Endothelial cell of umbilical vein (primary cell): ENCODE data around the gene ZNF804B. TPM values are rescaled to one million over a fixed set of nuclear protein-coding genes. Genes with fewer than 3 reads are reported as not detected.

Experiments
- BruUV-seq: library from RNA; stranded (reverse); fragments of 400-500 nt; replicated peaks from 2 replicates; lab custom pipeline; 2021; lab: Mats Ljungman, UMichigan
- CTCF ChIA-PET: fragments of 300-600, 350-600 bp; sonication (Branson Sonifier 250); formaldehyde crosslinking; loops from one replicate; lab custom pipeline; 2021; ENCODE audit warnings: antibody characterized with exemption, inconsistent platforms; lab: Charles Lee
- POLR2A ChIA-PET: fragments of 300-600, 350-600 bp; sonication (Branson Sonifier 250); formaldehyde crosslinking; loops from one replicate; lab custom pipeline; 2021; ENCODE audit warnings: antibody characterized with exemption, inconsistent platforms; lab: Charles Lee
- DNase-seq: peaks from one replicate; pipeline ENCODE4 v3.0.0-alpha.2; 2011; ENCODE audit warnings: low read depth, low spot score
- FAIRE-seq: peaks from 2 replicates; lab custom pipeline; 2011; peaks lifted over from hg19 to GRCh38; lab: Jason Lieb, UNC
- H2AFZ ChIP-seq: 2 replicates; pipeline ENCODE4 v1.6.0; 2012; ENCODE audit warnings: low read depth, low read length, control low read depth, inconsistent platforms
- H3K27ac ChIP-seq: 2 replicates; pipeline ENCODE4 v1.5.1; 2011; ENCODE audit warnings: low read depth, mild to moderate bottlenecking, control low read depth, low read length, moderate library complexity; ENCODE audit not compliant: insufficient read depth
- H3K27me3 ChIP-seq, 2 experiments: 2 replicates each; pipeline versions ENCODE4 v1.6.0 to v1.6.1; 2011; ENCODE audit warnings: low read length in 2 of 2, mixed read lengths in 1 of 2; ENCODE audit not compliant: control insufficient read depth in 2 of 2, insufficient read depth in 2 of 2
- H3K36me3 ChIP-seq, 2 experiments: 2 replicates in 1 of 2; 3 replicates in 1 of 2; pipeline ENCODE4 v1.5.1; 2011; ENCODE audit warnings: low read length in 2 of 2, mild to moderate bottlenecking in 1 of 2, moderate library complexity in 1 of 2; ENCODE audit not compliant: control insufficient read depth in 2 of 2, insufficient read depth in 2 of 2; ENCODE audit errors: extremely low read depth in 1 of 2
- H3K4me1 ChIP-seq: 3 replicates; pipeline ENCODE4 v1.5.1; 2011; ENCODE audit warnings: mild to moderate bottlenecking, low read length; ENCODE audit not compliant: control insufficient read depth, insufficient read depth; ENCODE audit errors: extremely low read depth
- H3K4me2 ChIP-seq: 2 replicates; pipeline ENCODE4 v1.6.1; 2011; ENCODE audit warnings: low read length, control low read depth, mixed read lengths; ENCODE audit not compliant: insufficient read depth
- H3K4me3 ChIP-seq, 3 experiments: fragments of 200-600 bp in 1 of 3; sonication (generic), shearing (Covaris generic) in 1 of 3; replicated peaks in 1 of 3; 2 replicates each; pipeline ENCODE4 v1.5.1; 2011 to 2016; ENCODE audit warnings: control low read depth in 3 of 3, low read length in 3 of 3, mild to moderate bottlenecking in 2 of 3, inconsistent platforms in 1 of 3, low read depth in 1 of 3, moderate library complexity in 1 of 3; ENCODE audit not compliant: insufficient read depth in 1 of 3
- H3K79me2 ChIP-seq: 2 replicates; pipeline ENCODE4 v1.6.0; 2012; ENCODE audit warnings: low read length, inconsistent platforms; ENCODE audit not compliant: control insufficient read depth, insufficient read depth
- H3K9ac ChIP-seq: replicated peaks from 2 replicates; pipeline ENCODE3; 2011; ENCODE audit warnings: low read length, control low read depth; ENCODE audit not compliant: insufficient read depth; ENCODE audit errors: extremely low read depth
- H3K9me1 ChIP-seq: replicated peaks from 3 replicates; pipeline ENCODE4 v1.6.0; 2011; ENCODE audit warnings: mild to moderate bottlenecking, low read length; ENCODE audit not compliant: control insufficient read depth, insufficient read depth; ENCODE audit errors: extremely low read depth
- H3K9me3 ChIP-seq: replicated peaks from 2 replicates; pipeline ENCODE4 v1.5.1; 2012; ENCODE audit warnings: low read length, inconsistent platforms; ENCODE audit not compliant: control insufficient read depth, insufficient read depth
- H4K20me1 ChIP-seq: replicated peaks from 2 replicates; pipeline ENCODE3; 2011; ENCODE audit warnings: mild to moderate bottlenecking, low read length; ENCODE audit not compliant: control insufficient read depth, insufficient read depth; ENCODE audit errors: extremely low read depth
- EZH2 ChIP-seq: IDR thresholded peaks from 2 replicates; pipeline ENCODE4 v1.6.1; 2012; ENCODE audit warnings: borderline replicate concordance, low read depth, mild to moderate bottlenecking, moderate library complexity, low read length, inconsistent platforms; ENCODE audit not compliant: severe bottlenecking
- FOS ChIP-seq: IDR thresholded peaks from 2 replicates; pipeline ENCODE4 v1.6.1; 2011; ENCODE audit warnings: mild to moderate bottlenecking, low read length, moderate library complexity, borderline replicate concordance; ENCODE audit not compliant: insufficient read depth
- GATA2 ChIP-seq: IDR thresholded peaks from 2 replicates; pipeline ENCODE4 v1.7.0; 2011; ENCODE audit warnings: low read depth, mild to moderate bottlenecking, moderate library complexity, mixed read lengths, low read length; ENCODE audit not compliant: insufficient read length, insufficient read depth
- JUN ChIP-seq: IDR thresholded peaks from 2 replicates; pipeline ENCODE4 v1.6.1; 2011; ENCODE audit warnings: borderline replicate concordance, low read depth; ENCODE audit not compliant: insufficient read length, insufficient read depth
- MYC ChIP-seq: IDR thresholded peaks from one replicate; pipeline ENCODE4 v1.6.1; 2011; ENCODE audit warnings: mild to moderate bottlenecking, low read depth, low read length
- POLR2A ChIP-seq: IDR thresholded peaks from 2 replicates; pipeline ENCODE4 v1.6.1; 2012; ENCODE audit warnings: low read depth, mild to moderate bottlenecking, control low read depth, low read length
- POLR2AphosphoS5 ChIP-seq: IDR thresholded peaks from 2 replicates; pipeline ENCODE4 v1.6.1; 2012; ENCODE audit warnings: low read depth, mild to moderate bottlenecking, control low read depth, low read length, moderate library complexity; ENCODE audit not compliant: insufficient read depth
- dilution Hi-C: fragments of 300-500 bp; cut with MboI; formaldehyde crosslinking; loops from one replicate; pipeline ENCODE4 v1.15.0; 2019; ENCODE audit warnings: low sequenced_read_pairs; ENCODE audit not compliant: extremely low pct_ligation_motif_present
- intact Hi-C: fragments of 100-400 bp; cut with micrococcal nuclease; formaldehyde crosslinking; loops from one replicate; pipeline ENCODE4 v1.10.0; 2022
- polyA plus RNA-seq, 4 experiments: library from polyadenylated mRNA; depleted of rRNA in 3 of 4; stranded (reverse) in 3 of 4; unstranded in 1 of 4; fragments of >200 nt; gene quantifications; 2 replicates each; pipeline versions ENCODE4 v1.2.1 to v1.2.3, GENCODE V29; 2011 to 2012; ENCODE audit warnings: missing spikeins in 1 of 4
- total RNA-seq: library from RNA; stranded (reverse); gene quantifications from 2 replicates; pipeline ENCODE4 v1.2.3, GENCODE V29; 2021
- TF ChIP-seq, protein P1 (sequence below), 2 donors: IDR thresholded peaks; 1 replicate in 1 of 2; 2 replicates in 1 of 2; pipeline ENCODE4 v1.5.1; 2011; ENCODE audit warnings: low read length in 2 of 2, mild to moderate bottlenecking in 2 of 2, moderate library complexity in 2 of 2, control low read depth in 1 of 2, inconsistent platforms in 1 of 2, low read depth in 1 of 2; ENCODE audit not compliant: insufficient read depth in 1 of 2; ENCODE audit errors: extremely low read depth in 1 of 2
- TF ChIP-seq, protein P2 (sequence below): IDR thresholded peaks from 2 replicates; pipeline ENCODE4 v1.6.1; 2011; ENCODE audit not compliant: insufficient read depth, insufficient read length

The ZNF804B gene
- total and polyA plus RNA-seq, 2 donors (not counting 3 experiments of a cell fraction or from before 2014, with no cell fraction given): not detected

DNA sequence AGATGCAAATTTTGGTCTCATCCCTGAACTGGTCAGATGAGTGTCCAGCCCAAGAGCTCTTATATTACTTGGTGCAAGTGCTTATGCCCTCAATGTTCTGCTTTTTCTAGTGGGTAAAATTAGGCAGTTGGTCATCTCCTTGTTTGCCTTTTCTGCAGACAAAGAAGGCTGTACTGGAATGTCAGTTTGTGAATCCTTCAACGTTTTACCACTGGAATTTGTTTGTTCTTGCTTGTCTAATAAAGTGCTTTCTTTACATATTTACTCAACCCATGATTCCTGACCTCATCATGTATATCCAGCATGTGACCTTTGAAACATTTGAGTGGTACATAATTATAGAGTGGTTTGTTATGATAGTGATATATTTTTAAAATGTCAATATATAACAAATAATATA lies 268.3 kb downstream of the ZNF804B start:
- H3K9ac ChIP-seq: no peak overlapping the region
- no peaks in the 10 kb centered on the region for H3K27me3 ChIP-seq
- CTCF ChIA-PET: no interaction called here
- DNase-seq: no peak
- dilution Hi-C loops (no loop called here), intact Hi-C loops (no loop called here)
- no peaks in the 10 kb centered on the region for H3K4me1 ChIP-seq
- no peak for FAIRE-seq
- no peaks in the 10 kb centered on the region for H3K79me2 ChIP-seq
- no peaks in the 10 kb centered on the region for H3K36me3 ChIP-seq
- H2AFZ ChIP-seq: no peak overlapping the region
- H3K27ac ChIP-seq: no peak overlapping the region
- POLR2A ChIA-PET: no interaction called here
- TF ChIP-seq POLR2AphosphoS5 (no peak), MYC (no peak), GATA2 (no peak), POLR2A (no peak)
- no peaks in the 10 kb centered on the region for H3K9me1 ChIP-seq
- H3K4me3 ChIP-seq: no peak overlapping the region
- BruUV-seq: no TSS peak
- H3K9me3 ChIP-seq: no peaks in the 10 kb centered on the region
- no peak overlapping the region for H3K4me2 ChIP-seq
- H4K20me1 ChIP-seq: no peaks in the 10 kb centered on the region

DNA sequence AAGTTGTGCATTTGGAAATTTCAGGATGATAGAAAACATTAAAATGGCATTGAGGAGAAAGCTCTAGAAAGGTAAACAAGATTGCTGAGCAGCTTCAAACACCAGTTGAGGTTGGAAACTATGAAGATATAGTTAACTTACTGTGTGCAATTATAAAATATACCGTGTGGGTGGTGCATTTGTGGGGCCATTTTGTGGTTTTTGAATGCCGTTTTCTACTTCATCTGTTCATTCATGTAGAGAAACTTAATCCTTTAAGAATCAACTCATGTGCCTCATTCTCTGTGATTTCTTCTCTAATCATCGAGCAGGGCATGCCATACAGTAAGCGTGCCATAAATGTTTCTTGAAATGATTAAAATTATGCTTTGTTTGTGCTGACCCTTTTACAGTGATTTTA lies 268.8 kb downstream of the ZNF804B start:
- H3K9me1 ChIP-seq: no peaks in the 10 kb centered on the region
- no peaks in the 10 kb centered on the region for H3K27me3 ChIP-seq
- TF ChIP-seq POLR2A: no peak
- no peak for TF ChIP-seq EZH2
- no peak for TF ChIP-seq POLR2AphosphoS5
- TF ChIP-seq MYC: no peak
- TF ChIP-seq, protein P1, sequence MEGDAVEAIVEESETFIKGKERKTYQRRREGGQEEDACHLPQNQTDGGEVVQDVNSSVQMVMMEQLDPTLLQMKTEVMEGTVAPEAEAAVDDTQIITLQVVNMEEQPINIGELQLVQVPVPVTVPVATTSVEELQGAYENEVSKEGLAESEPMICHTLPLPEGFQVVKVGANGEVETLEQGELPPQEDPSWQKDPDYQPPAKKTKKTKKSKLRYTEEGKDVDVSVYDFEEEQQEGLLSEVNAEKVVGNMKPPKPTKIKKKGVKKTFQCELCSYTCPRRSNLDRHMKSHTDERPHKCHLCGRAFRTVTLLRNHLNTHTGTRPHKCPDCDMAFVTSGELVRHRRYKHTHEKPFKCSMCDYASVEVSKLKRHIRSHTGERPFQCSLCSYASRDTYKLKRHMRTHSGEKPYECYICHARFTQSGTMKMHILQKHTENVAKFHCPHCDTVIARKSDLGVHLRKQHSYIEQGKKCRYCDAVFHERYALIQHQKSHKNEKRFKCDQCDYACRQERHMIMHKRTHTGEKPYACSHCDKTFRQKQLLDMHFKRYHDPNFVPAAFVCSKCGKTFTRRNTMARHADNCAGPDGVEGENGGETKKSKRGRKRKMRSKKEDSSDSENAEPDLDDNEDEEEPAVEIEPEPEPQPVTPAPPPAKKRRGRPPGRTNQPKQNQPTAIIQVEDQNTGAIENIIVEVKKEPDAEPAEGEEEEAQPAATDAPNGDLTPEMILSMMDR (IDR thresholded peaks at IDR 0.05; ENCODE audit: extremely low read depth in 1 of 2, insufficient read depth in 1 of 2, low read depth in 1 of 2, low read length in 2 of 2): no peak
- no peak for TF ChIP-seq JUN
- TF ChIP-seq FOS: no peak
- TF ChIP-seq, protein P2, sequence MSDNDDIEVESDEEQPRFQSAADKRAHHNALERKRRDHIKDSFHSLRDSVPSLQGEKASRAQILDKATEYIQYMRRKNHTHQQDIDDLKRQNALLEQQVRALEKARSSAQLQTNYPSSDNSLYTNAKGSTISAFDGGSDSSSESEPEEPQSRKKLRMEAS: no peak
- no peak for TF ChIP-seq GATA2
- DNase-seq: no peak
- no peaks in the 10 kb centered on the region for H3K79me2 ChIP-seq
- ChIA-PET POLR2A (no interaction called here), CTCF (no interaction called here)
- no peaks in the 10 kb centered on the region for H3K9me3 ChIP-seq
- H3K9ac ChIP-seq: no peak overlapping the region
- H2AFZ ChIP-seq: no peak overlapping the region
- no peak for FAIRE-seq
- no peaks in the 10 kb centered on the region for H4K20me1 ChIP-seq
- no TSS peak for BruUV-seq
- dilution Hi-C loops: no loop called here
- H3K4me1 ChIP-seq: no peaks in the 10 kb centered on the region
- intact Hi-C loops: no loop called here
- no peak overlapping the region for H3K27ac ChIP-seq
- H3K4me2 ChIP-seq: no peak overlapping the region
- H3K4me3 ChIP-seq: no peak overlapping the region
- H3K36me3 ChIP-seq: no peaks in the 10 kb centered on the region
